T47D (cell line): Measurements from ENCODE around the gene ITFG1.
A peak's percentile ranks its signal among the peaks of the same experiment; 100 is the strongest.

Experiments
- DNase-seq, 2 experiments: peaks; one replicate each; pipeline versions ENCODE4 v3.0.0 to v3.0.0-alpha.2; 2011 to 2012; ENCODE audit warnings: low read depth in 1 of 2, low spot score in 1 of 2
- JUND ChIP-seq: IDR thresholded peaks from 2 replicates; pipeline ENCODE4 v1.6.1; 2012; ENCODE audit warnings: low read depth
- in situ Hi-C: cut with HindIII; loops from 2 replicates; pipeline ENCODE4 v1.10.0; 2016; ENCODE audit warnings: low sequenced_read_pairs, low pct_unique_long_range_greater_than_20kb

The ITFG1 gene

GRCh38 chr16:47460711-47461597 is at the start of gene ITFG1, which contains the start of gene PHKB:
TSS of gene ITFG1 (minus strand) at chr16:47461063. CDS start at chr16:47461045, 18 bp downstream.
TSS of gene PHKB (plus strand) at chr16:47461331. CDS start at chr16:47461351, 20 bp downstream.
- peak; percentile 44 to 90 for DNase-seq
- in situ Hi-C loops = no loop called here
- no peak for TF ChIP-seq JUND

- no peak for DNase-seq
- no peak for TF ChIP-seq JUND
- in situ Hi-C loops = no loop called here
These were observed 46.8 kb upstream of the ITFG1 start for GRCh38 chr16:47507701-47508100.

- in situ Hi-C loops = no loop called here
- no peak for TF ChIP-seq JUND
These were observed 45.9 kb upstream of the ITFG1 start for GRCh38 chr16:47506800-47507199.

GRCh38 chr16:47504599-47504998 is 43.7 kb upstream of the ITFG1 start:
- DNase-seq = no peak
- TF ChIP-seq JUND = no peak
- in situ Hi-C loops = no loop called here

More at GRCh38 chr16:47506800-47507199, 45.9 kb upstream of the ITFG1 start:
- DNase-seq = no peak

GRCh38 chr16:47503936-47504335 is 43.1 kb upstream of the ITFG1 start:
- no peak for DNase-seq
- in situ Hi-C loops = no loop called here
- TF ChIP-seq JUND = no peak

- in situ Hi-C loops = no loop called here
- no peak for DNase-seq
- no peak for TF ChIP-seq JUND
These were observed 38.9 kb upstream of the ITFG1 start for GRCh38 chr16:47499700-47500264.

GRCh38 chr16:47499080-47499699 is 38.3 kb upstream of the ITFG1 start:
- TF ChIP-seq JUND = no peak
- DNase-seq = no peak
- in situ Hi-C loops = no loop called here

- in situ Hi-C loops = no loop called here
- DNase-seq = no peak
- TF ChIP-seq JUND = no peak
These were observed 32.8 kb upstream of the ITFG1 start for GRCh38 chr16:47493381-47494337.

- TF ChIP-seq JUND = no peak
- peak in 1 of 2 experiments; percentile 26 for DNase-seq
- in situ Hi-C loops = no loop called here
These were observed 31.8 kb upstream of the ITFG1 start for GRCh38 chr16:47492428-47493377.

- in situ Hi-C loops = no loop called here
- no peak for DNase-seq
- no peak for TF ChIP-seq JUND
These were observed 31.2 kb upstream of the ITFG1 start for GRCh38 chr16:47492036-47492427.

- DNase-seq = no peak
- no peak for TF ChIP-seq JUND
- in situ Hi-C loops = no loop called here
These were observed 29.6 kb upstream of the ITFG1 start for GRCh38 chr16:47490471-47490870.
